Liver (tissue), 3 donors: ENCODE data around the gene TMEM98.

Experiments
- JUND ChIP-seq, 2 donors: IDR thresholded peaks; 2 replicates each; pipeline ENCODE4 v1.6.1; 2016; ENCODE audit warnings: antibody characterized with exemption in 2 of 2
- SP1 ChIP-seq: IDR thresholded peaks from 2 replicates; pipeline ENCODE4 v1.6.1; 2018; ENCODE audit warnings: antibody characterized with exemption, mild to moderate bottlenecking
- TAF1 ChIP-seq: conservative IDR thresholded peaks from 2 replicates; pipeline ENCODE4 v1.6.1; 2016; ENCODE audit warnings: antibody characterized with exemption, mild to moderate bottlenecking
- YY1 ChIP-seq: IDR thresholded peaks from 2 replicates; pipeline ENCODE4 v1.6.1; 2016; ENCODE audit warnings: antibody characterized with exemption, mild to moderate bottlenecking
- TF ChIP-seq, protein P1 (sequence below): fragments of 150-350 bp; IDR thresholded peaks from 2 replicates; pipeline ENCODE4 v1.5.1; 2017; ENCODE audit warnings: improper control_type of control experiment, low read depth, low read length; ENCODE audit not compliant: missing input control
- TF ChIP-seq, protein P2 (sequence below): IDR thresholded peaks from 2 replicates; pipeline ENCODE4 v1.6.1; 2016; ENCODE audit warnings: antibody characterized with exemption
- donor health status: healthy.
- donor health status: healthy.

DNA sequence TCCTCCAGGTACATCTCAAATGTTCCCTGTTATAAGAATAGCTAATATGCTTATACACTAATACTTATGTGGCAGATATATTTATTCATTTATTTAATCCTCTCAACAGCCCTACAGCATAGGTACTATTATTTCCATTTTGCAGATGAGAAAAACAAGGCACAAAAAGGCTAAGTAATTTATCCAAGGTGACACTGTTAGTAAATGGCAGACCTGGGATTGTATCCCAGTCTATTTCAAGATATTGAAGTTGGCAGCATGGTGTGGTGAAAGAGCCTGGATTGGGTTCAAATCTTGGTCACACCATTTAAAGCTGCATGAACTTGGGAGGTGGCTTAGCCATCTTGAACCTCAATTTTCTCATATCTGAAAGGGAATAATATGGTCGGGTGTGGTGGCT is 27.2 kb downstream of the TMEM98 start:
- TF ChIP-seq, protein P1, sequence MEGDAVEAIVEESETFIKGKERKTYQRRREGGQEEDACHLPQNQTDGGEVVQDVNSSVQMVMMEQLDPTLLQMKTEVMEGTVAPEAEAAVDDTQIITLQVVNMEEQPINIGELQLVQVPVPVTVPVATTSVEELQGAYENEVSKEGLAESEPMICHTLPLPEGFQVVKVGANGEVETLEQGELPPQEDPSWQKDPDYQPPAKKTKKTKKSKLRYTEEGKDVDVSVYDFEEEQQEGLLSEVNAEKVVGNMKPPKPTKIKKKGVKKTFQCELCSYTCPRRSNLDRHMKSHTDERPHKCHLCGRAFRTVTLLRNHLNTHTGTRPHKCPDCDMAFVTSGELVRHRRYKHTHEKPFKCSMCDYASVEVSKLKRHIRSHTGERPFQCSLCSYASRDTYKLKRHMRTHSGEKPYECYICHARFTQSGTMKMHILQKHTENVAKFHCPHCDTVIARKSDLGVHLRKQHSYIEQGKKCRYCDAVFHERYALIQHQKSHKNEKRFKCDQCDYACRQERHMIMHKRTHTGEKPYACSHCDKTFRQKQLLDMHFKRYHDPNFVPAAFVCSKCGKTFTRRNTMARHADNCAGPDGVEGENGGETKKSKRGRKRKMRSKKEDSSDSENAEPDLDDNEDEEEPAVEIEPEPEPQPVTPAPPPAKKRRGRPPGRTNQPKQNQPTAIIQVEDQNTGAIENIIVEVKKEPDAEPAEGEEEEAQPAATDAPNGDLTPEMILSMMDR = no peak
- TF ChIP-seq JUND (IDR thresholded peaks at IDR 0.05) = no peak
- no peak for TF ChIP-seq TAF1
- TF ChIP-seq YY1 = no peak
- no peak for TF ChIP-seq SP1
- TF ChIP-seq, protein P2, sequence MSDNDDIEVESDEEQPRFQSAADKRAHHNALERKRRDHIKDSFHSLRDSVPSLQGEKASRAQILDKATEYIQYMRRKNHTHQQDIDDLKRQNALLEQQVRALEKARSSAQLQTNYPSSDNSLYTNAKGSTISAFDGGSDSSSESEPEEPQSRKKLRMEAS = no peak
